ENCODE results near the gene PROK2.
A peak's percentile ranks its signal among the peaks of the same experiment; 100 is the strongest.

PROK2 gene

GRCh38 chr3:71744738-71745137 is 40.2 kb downstream of the PROK2 start:
- DNase-seq, result no peak

GRCh38 chr3:71742621-71743020 is 42.3 kb downstream of the PROK2 start:
- no peak for DNase-seq

- no peak for DNase-seq
These were observed 50.1 kb downstream of the PROK2 start for GRCh38 chr3:71734881-71735280.

GRCh38 chr3:71733319-71733718 is 51.6 kb downstream of the PROK2 start:
- DNase-seq, result no peak

GRCh38 chr3:71732637-71733036 is 52.3 kb downstream of the PROK2 start:
- DNase-seq, result no peak

- DNase-seq, result peak in 22 of 51 donors; percentile 7 to 77 (median 27)
These were observed 56.2 kb downstream of the PROK2 start for GRCh38 chr3:71728632-71729342.

- DNase-seq, result peak in 1 of 51 donors; percentile 42
These were observed 58.8 kb downstream of the PROK2 start for GRCh38 chr3:71726146-71726545.

- peak in 25 of 51 donors; percentile 8 to 69 (median 27) for DNase-seq
These were observed 59.5 kb downstream of the PROK2 start, which contains the start of gene EIF4E3 for GRCh38 chr3:71725271-71725991. Gene EIF4E3, minus strand, starts transcription at chr3:71725402. Its CDS starts 35 bp downstream, at chr3:71725367.

GRCh38 chr3:71724584-71725270 is 60.2 kb downstream of the PROK2 start:
- peak in 16 of 51 donors; percentile 8 to 60 (median 26) for DNase-seq

- DNase-seq, result no peak
These were observed 60.8 kb downstream of the PROK2 start for GRCh38 chr3:71724171-71724453.

GRCh38 chr3:71723452-71724170 is 61.3 kb downstream of the PROK2 start:
- no peak for DNase-seq

GRCh38 chr3:71722693-71723092 is 62.3 kb downstream of the PROK2 start:
- DNase-seq, result no peak
